HepG2 (cell line): ENCODE results near the gene CHMP1A. TPM values are rescaled to one million over a fixed set of nuclear protein-coding genes. Genes with fewer than 3 reads are reported as not detected.

Source experiments
- AHDC1 ChIP-seq: sonication (generic); formaldehyde crosslinking; IDR thresholded peaks from 2 replicates; pipeline ENCODE4 v1.5.1; 2020; ENCODE audit warnings: mild to moderate bottlenecking, missing genetic modification reagents, borderline replicate concordance
- BHLHE40 ChIP-seq: IDR thresholded peaks from 2 replicates; pipeline ENCODE4 v1.6.1; 2011; ENCODE audit warnings: low read length, improper control_type of control experiment
- CHD4 ChIP-seq: fragments of 200-600 bp; sonication (generic); IDR thresholded peaks from 2 replicates; pipeline ENCODE4 v1.7.0; 2017; ENCODE audit warnings: mild to moderate bottlenecking, low read length, borderline replicate concordance
- FOXC1 ChIP-seq: sonication (generic); formaldehyde crosslinking; IDR thresholded peaks from 2 replicates; pipeline ENCODE4 v1.8.0; 2022; ENCODE audit warnings: mild to moderate bottlenecking, missing genetic modification reagents, borderline replicate concordance
- HNF4A ChIP-seq: sonication (generic); formaldehyde crosslinking; IDR thresholded peaks from 2 replicates; pipeline ENCODE4 v1.4.0; 2020; ENCODE audit warnings: missing genetic modification reagents
- KAT7 ChIP-seq: IDR thresholded peaks from 2 replicates; pipeline ENCODE4 v1.6.1; 2018; ENCODE audit warnings: borderline replicate concordance, missing compliant biosample characterization
- MBNL3 ChIP-seq: fragments of 250-450 bp; sonication (Bioruptor Pico); conservative IDR thresholded peaks from 2 replicates; pipeline ENCODE4 v1.8.0; 2022; ENCODE audit warnings: mild to moderate bottlenecking, inconsistent platforms
- RELA ChIP-seq: sonication (generic); formaldehyde crosslinking; IDR thresholded peaks from 2 replicates; pipeline ENCODE4 v1.4.0; 2020; ENCODE audit warnings: missing genetic modification reagents
- TGIF2 ChIP-seq: IDR thresholded peaks from 2 replicates; pipeline ENCODE4 v1.6.1; 2016; ENCODE audit warnings: control low read depth, missing compliant biosample characterization
- THRA ChIP-seq: sonication (generic); formaldehyde crosslinking; IDR thresholded peaks from 2 replicates; pipeline ENCODE4 v1.4.0; 2020; ENCODE audit warnings: missing genetic modification reagents, borderline replicate concordance
- ZFX ChIP-seq: sonication (generic); formaldehyde crosslinking; IDR thresholded peaks from 2 replicates; pipeline ENCODE4 v1.4.0; 2020; ENCODE audit warnings: mild to moderate bottlenecking, low read depth, missing genetic modification reagents, moderate library complexity
- ZNF431 ChIP-seq: sonication (generic); formaldehyde crosslinking; IDR thresholded peaks from 2 replicates; pipeline ENCODE4 v1.9.0; 2022; ENCODE audit warnings: missing genetic modification reagents, low read depth, mild to moderate bottlenecking, borderline replicate concordance
- ZNF589 ChIP-seq: sonication (generic); formaldehyde crosslinking; conservative IDR thresholded peaks from 2 replicates; pipeline ENCODE4 v1.8.0; 2022; ENCODE audit warnings: mild to moderate bottlenecking, moderate library complexity, missing genetic modification reagents
- ZNF597 ChIP-seq: sonication (generic); formaldehyde crosslinking; IDR thresholded peaks from 2 replicates; pipeline ENCODE4 v1.5.0; 2020; ENCODE audit warnings: missing genetic modification reagents
- ZSCAN20 ChIP-seq: sonication (generic); formaldehyde crosslinking; IDR thresholded peaks from 2 replicates; pipeline ENCODE4 v1.4.0; 2020; ENCODE audit warnings: missing genetic modification reagents, mild to moderate bottlenecking, borderline replicate concordance
- polyA plus RNA-seq, 8 experiments: library from polyadenylated mRNA; depleted of rRNA in 3 of 8; stranded (reverse) in 7 of 8; unstranded in 1 of 8; fragments of >200 nt; fragmentation: Illumina TruSeq in 4 of 8; extraction: Trizol in 4 of 8; gene quantifications; 2 replicates each; pipeline versions ENCODE4 v1.2.1 to v1.2.3, GENCODE V29; 2011 to 2016; ENCODE audit warnings: low read depth in 4 of 8, missing spikeins in 1 of 8, mixed read lengths in 1 of 8; ENCODE audit not compliant: insufficient read depth in 1 of 8
- total RNA-seq, 5 experiments: library from RNA; depleted of rRNA; stranded (reverse); fragments of >200 nt; fragmentation: Illumina TruSeq; extraction: Trizol; gene quantifications; 2 replicates each; pipeline ENCODE4 v1.2.3, GENCODE V29; 2016; ENCODE audit warnings: low read depth in 1 of 5
- TF ChIP-seq, protein P1 (sequence below): fragments of 450-650 bp; IDR thresholded peaks from 2 replicates; pipeline ENCODE4 v1.6.1; 2017
- TF ChIP-seq, protein P2 (sequence below): sonication (generic); formaldehyde crosslinking; IDR thresholded peaks from 2 replicates; pipeline ENCODE4 v1.4.0; 2020; ENCODE audit warnings: missing genetic modification reagents

CHMP1A gene
- total and polyA plus RNA-seq, 2 of the 13 experiments (the other 11 are each of a cell fraction or from before 2014, with no cell fraction given) = 69.4 to 73.3 TPM

- TF ChIP-seq, protein P1, sequence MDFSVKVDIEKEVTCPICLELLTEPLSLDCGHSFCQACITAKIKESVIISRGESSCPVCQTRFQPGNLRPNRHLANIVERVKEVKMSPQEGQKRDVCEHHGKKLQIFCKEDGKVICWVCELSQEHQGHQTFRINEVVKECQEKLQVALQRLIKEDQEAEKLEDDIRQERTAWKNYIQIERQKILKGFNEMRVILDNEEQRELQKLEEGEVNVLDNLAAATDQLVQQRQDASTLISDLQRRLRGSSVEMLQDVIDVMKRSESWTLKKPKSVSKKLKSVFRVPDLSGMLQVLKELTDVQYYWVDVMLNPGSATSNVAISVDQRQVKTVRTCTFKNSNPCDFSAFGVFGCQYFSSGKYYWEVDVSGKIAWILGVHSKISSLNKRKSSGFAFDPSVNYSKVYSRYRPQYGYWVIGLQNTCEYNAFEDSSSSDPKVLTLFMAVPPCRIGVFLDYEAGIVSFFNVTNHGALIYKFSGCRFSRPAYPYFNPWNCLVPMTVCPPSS = no peak
- TF ChIP-seq BHLHE40 = no peak
- TF ChIP-seq RELA (CRISPR knock-in tag) = peak; percentile 38; the same call in 1 of the 2 replicates
- TF ChIP-seq ZSCAN20 (CRISPR knock-in tag) = peak; percentile 14; the same call in 1 of the 2 replicates
- peak; percentile 37; the same call in 1 of the 2 replicates for TF ChIP-seq HNF4A (CRISPR knock-in tag)
- TF ChIP-seq ZNF589 (CRISPR knock-in tag) = peak; percentile 82; the same call in 1 of the 2 replicates
- TF ChIP-seq ZNF431 (CRISPR knock-in tag) = no peak
- peak; percentile 86; the same call in 1 of the 2 replicates for TF ChIP-seq KAT7
- no peak for TF ChIP-seq MBNL3 (CRISPR knock-in tag)
- peak; percentile 90 for TF ChIP-seq ZFX
- TF ChIP-seq FOXC1 (CRISPR knock-in tag) = peak; percentile 84; the same call in 1 of the 2 replicates
- TF ChIP-seq THRA (CRISPR knock-in tag) = peak; percentile 25; the same call in 1 of the 2 replicates
- peak; percentile 28; the same call in 1 of the 2 replicates for TF ChIP-seq ZNF597 (CRISPR knock-in tag)
- TF ChIP-seq CHD4 = no peak
- TF ChIP-seq, protein P2, sequence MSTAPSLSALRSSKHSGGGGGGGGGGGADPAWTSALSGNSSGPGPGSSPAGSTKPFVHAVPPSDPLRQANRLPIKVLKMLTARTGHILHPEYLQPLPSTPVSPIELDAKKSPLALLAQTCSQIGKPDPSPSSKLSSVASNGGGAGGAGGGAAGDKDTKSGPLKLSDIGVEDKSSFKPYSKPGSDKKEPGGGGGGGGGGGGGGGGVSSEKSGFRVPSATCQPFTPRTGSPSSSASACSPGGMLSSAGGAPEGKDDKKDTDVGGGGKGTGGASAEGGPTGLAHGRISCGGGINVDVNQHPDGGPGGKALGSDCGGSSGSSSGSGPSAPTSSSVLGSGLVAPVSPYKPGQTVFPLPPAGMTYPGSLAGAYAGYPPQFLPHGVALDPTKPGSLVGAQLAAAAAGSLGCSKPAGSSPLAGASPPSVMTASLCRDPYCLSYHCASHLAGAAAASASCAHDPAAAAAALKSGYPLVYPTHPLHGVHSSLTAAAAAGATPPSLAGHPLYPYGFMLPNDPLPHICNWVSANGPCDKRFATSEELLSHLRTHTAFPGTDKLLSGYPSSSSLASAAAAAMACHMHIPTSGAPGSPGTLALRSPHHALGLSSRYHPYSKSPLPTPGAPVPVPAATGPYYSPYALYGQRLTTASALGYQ (CRISPR knock-in tag) = 0 out of 2 replicates have a peak, but pooled peaks have one; percentile 44
- TF ChIP-seq TGIF2 = peak; percentile 72; the same call in 1 of the 2 replicates
- TF ChIP-seq AHDC1 (CRISPR knock-in tag) = no peak
These were observed at the start of gene CHMP1A, which contains the start of gene SPATA33 (continued) for GRCh38 chr16:89657442-89658220.
